Endothelial cell of umbilical vein (primary cell): Measurements from ENCODE around the gene C16orf89. TPM values are rescaled to one million over a fixed set of nuclear protein-coding genes. Genes with fewer than 3 reads are reported as not detected.

Experiments used
- BruUV-seq: library from RNA; stranded (reverse); fragments of 400-500 nt; replicated peaks from 2 replicates; lab custom pipeline; 2021; lab: Mats Ljungman, UMichigan
- CTCF ChIA-PET: fragments of 300-600, 350-600 bp; sonication (Branson Sonifier 250); formaldehyde crosslinking; loops from one replicate; lab custom pipeline; 2021; ENCODE audit warnings: antibody characterized with exemption, inconsistent platforms; lab: Charles Lee
- POLR2A ChIA-PET: fragments of 300-600, 350-600 bp; sonication (Branson Sonifier 250); formaldehyde crosslinking; loops from one replicate; lab custom pipeline; 2021; ENCODE audit warnings: antibody characterized with exemption, inconsistent platforms; lab: Charles Lee
- DNase-seq: peaks from one replicate; pipeline ENCODE4 v3.0.0-alpha.2; 2011; ENCODE audit warnings: low read depth, low spot score
- FAIRE-seq: peaks from 2 replicates; lab custom pipeline; 2011; peaks lifted over from hg19 to GRCh38; lab: Jason Lieb, UNC
- H2AFZ ChIP-seq: 2 replicates; pipeline ENCODE4 v1.6.0; 2012; ENCODE audit warnings: low read depth, low read length, control low read depth, inconsistent platforms
- H3K27ac ChIP-seq: 2 replicates; pipeline ENCODE4 v1.5.1; 2011; ENCODE audit warnings: low read depth, mild to moderate bottlenecking, control low read depth, low read length, moderate library complexity; ENCODE audit not compliant: insufficient read depth
- H3K27me3 ChIP-seq, 2 experiments: 2 replicates each; pipeline versions ENCODE4 v1.6.0 to v1.6.1; 2011; ENCODE audit warnings: low read length in 2 of 2, mixed read lengths in 1 of 2; ENCODE audit not compliant: control insufficient read depth in 2 of 2, insufficient read depth in 2 of 2
- H3K36me3 ChIP-seq, 2 experiments: 2 replicates in 1 of 2; 3 replicates in 1 of 2; pipeline ENCODE4 v1.5.1; 2011; ENCODE audit warnings: low read length in 2 of 2, mild to moderate bottlenecking in 1 of 2, moderate library complexity in 1 of 2; ENCODE audit not compliant: control insufficient read depth in 2 of 2, insufficient read depth in 2 of 2; ENCODE audit errors: extremely low read depth in 1 of 2
- H3K4me1 ChIP-seq: 3 replicates; pipeline ENCODE4 v1.5.1; 2011; ENCODE audit warnings: mild to moderate bottlenecking, low read length; ENCODE audit not compliant: control insufficient read depth, insufficient read depth; ENCODE audit errors: extremely low read depth
- H3K4me2 ChIP-seq: 2 replicates; pipeline ENCODE4 v1.6.1; 2011; ENCODE audit warnings: low read length, control low read depth, mixed read lengths; ENCODE audit not compliant: insufficient read depth
- H3K4me3 ChIP-seq, 3 experiments: fragments of 200-600 bp in 1 of 3; sonication (generic), shearing (Covaris generic) in 1 of 3; replicated peaks in 1 of 3; 2 replicates each; pipeline ENCODE4 v1.5.1; 2011 to 2016; ENCODE audit warnings: control low read depth in 3 of 3, low read length in 3 of 3, mild to moderate bottlenecking in 2 of 3, inconsistent platforms in 1 of 3, low read depth in 1 of 3, moderate library complexity in 1 of 3; ENCODE audit not compliant: insufficient read depth in 1 of 3
- H3K79me2 ChIP-seq: 2 replicates; pipeline ENCODE4 v1.6.0; 2012; ENCODE audit warnings: low read length, inconsistent platforms; ENCODE audit not compliant: control insufficient read depth, insufficient read depth
- H3K9ac ChIP-seq: replicated peaks from 2 replicates; pipeline ENCODE3; 2011; ENCODE audit warnings: low read length, control low read depth; ENCODE audit not compliant: insufficient read depth; ENCODE audit errors: extremely low read depth
- H3K9me1 ChIP-seq: replicated peaks from 3 replicates; pipeline ENCODE4 v1.6.0; 2011; ENCODE audit warnings: mild to moderate bottlenecking, low read length; ENCODE audit not compliant: control insufficient read depth, insufficient read depth; ENCODE audit errors: extremely low read depth
- H3K9me3 ChIP-seq: replicated peaks from 2 replicates; pipeline ENCODE4 v1.5.1; 2012; ENCODE audit warnings: low read length, inconsistent platforms; ENCODE audit not compliant: control insufficient read depth, insufficient read depth
- H4K20me1 ChIP-seq: replicated peaks from 2 replicates; pipeline ENCODE3; 2011; ENCODE audit warnings: mild to moderate bottlenecking, low read length; ENCODE audit not compliant: control insufficient read depth, insufficient read depth; ENCODE audit errors: extremely low read depth
- CTCF ChIP-seq, 2 donors: IDR thresholded peaks; 1 replicate in 1 of 2; 2 replicates in 1 of 2; pipeline ENCODE4 v1.5.1; 2011; ENCODE audit warnings: low read length in 2 of 2, mild to moderate bottlenecking in 2 of 2, moderate library complexity in 2 of 2, control low read depth in 1 of 2, inconsistent platforms in 1 of 2, low read depth in 1 of 2; ENCODE audit not compliant: insufficient read depth in 1 of 2; ENCODE audit errors: extremely low read depth in 1 of 2
- EZH2 ChIP-seq: IDR thresholded peaks from 2 replicates; pipeline ENCODE4 v1.6.1; 2012; ENCODE audit warnings: borderline replicate concordance, low read depth, mild to moderate bottlenecking, moderate library complexity, low read length, inconsistent platforms; ENCODE audit not compliant: severe bottlenecking
- FOS ChIP-seq: IDR thresholded peaks from 2 replicates; pipeline ENCODE4 v1.6.1; 2011; ENCODE audit warnings: mild to moderate bottlenecking, low read length, moderate library complexity, borderline replicate concordance; ENCODE audit not compliant: insufficient read depth
- GATA2 ChIP-seq: IDR thresholded peaks from 2 replicates; pipeline ENCODE4 v1.7.0; 2011; ENCODE audit warnings: low read depth, mild to moderate bottlenecking, moderate library complexity, mixed read lengths, low read length; ENCODE audit not compliant: insufficient read length, insufficient read depth
- JUN ChIP-seq: IDR thresholded peaks from 2 replicates; pipeline ENCODE4 v1.6.1; 2011; ENCODE audit warnings: borderline replicate concordance, low read depth; ENCODE audit not compliant: insufficient read length, insufficient read depth
- MYC ChIP-seq: IDR thresholded peaks from one replicate; pipeline ENCODE4 v1.6.1; 2011; ENCODE audit warnings: mild to moderate bottlenecking, low read depth, low read length
- POLR2A ChIP-seq: IDR thresholded peaks from 2 replicates; pipeline ENCODE4 v1.6.1; 2012; ENCODE audit warnings: low read depth, mild to moderate bottlenecking, control low read depth, low read length
- POLR2AphosphoS5 ChIP-seq: IDR thresholded peaks from 2 replicates; pipeline ENCODE4 v1.6.1; 2012; ENCODE audit warnings: low read depth, mild to moderate bottlenecking, control low read depth, low read length, moderate library complexity; ENCODE audit not compliant: insufficient read depth
- dilution Hi-C: fragments of 300-500 bp; cut with MboI; formaldehyde crosslinking; loops from one replicate; pipeline ENCODE4 v1.15.0; 2019; ENCODE audit warnings: low sequenced_read_pairs; ENCODE audit not compliant: extremely low pct_ligation_motif_present
- intact Hi-C: fragments of 100-400 bp; cut with micrococcal nuclease; formaldehyde crosslinking; loops from one replicate; pipeline ENCODE4 v1.10.0; 2022
- polyA plus RNA-seq, 4 experiments: library from polyadenylated mRNA; depleted of rRNA in 3 of 4; stranded (reverse) in 3 of 4; unstranded in 1 of 4; fragments of >200 nt; gene quantifications; 2 replicates each; pipeline versions ENCODE4 v1.2.1 to v1.2.3, GENCODE V29; 2011 to 2012; ENCODE audit warnings: missing spikeins in 1 of 4
- total RNA-seq: library from RNA; stranded (reverse); gene quantifications from 2 replicates; pipeline ENCODE4 v1.2.3, GENCODE V29; 2021
- TF ChIP-seq, protein P1 (sequence below): IDR thresholded peaks from 2 replicates; pipeline ENCODE4 v1.6.1; 2011; ENCODE audit not compliant: insufficient read depth, insufficient read length

Gene C16orf89
- total and polyA plus RNA-seq, 2 donors (not counting 3 experiments of a cell fraction or from before 2014, with no cell fraction given): not detected

DNA sequence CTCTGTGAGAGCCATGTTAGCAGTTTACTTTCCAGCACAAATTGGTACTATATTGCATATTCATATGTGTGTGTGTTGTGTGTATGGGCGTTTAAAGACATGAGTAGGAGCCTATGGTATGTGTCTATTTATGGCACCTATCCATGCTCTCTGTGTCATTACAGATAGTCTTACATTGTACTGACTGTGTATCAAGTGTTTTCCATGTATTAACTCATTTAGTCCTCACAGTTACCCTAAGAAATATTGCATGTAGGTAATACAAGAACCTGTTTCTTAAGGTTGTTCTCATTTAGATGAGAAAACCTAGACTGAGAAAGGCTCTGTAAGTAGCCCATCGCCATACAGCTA, 7.5 kb upstream of the C16orf89 start:
- Histone ChIP-seq H3K4me2 (no peak overlapping the region), H4K20me1 (no peaks in the 10 kb centered on the region), H3K27ac (no peak overlapping the region), H3K4me1 (peaks cover 8% of the 10 kb centered on the region), H3K9me3 (no peaks in the 10 kb centered on the region), H3K27me3 (no peaks in the 10 kb centered on the region), H3K9me1 (no peaks in the 10 kb centered on the region), H3K36me3 (peaks cover 4 to 7% of the 10 kb centered on the region in 2 experiments), H3K79me2 (peaks cover 9% of the 10 kb centered on the region), H3K9ac (no peak overlapping the region), H2AFZ (no peak overlapping the region), H3K4me3 (no peak overlapping the region)
- FAIRE-seq: no peak
- CTCF ChIA-PET: interaction anchor here (0.6 to 3.2 kb wide), 2 partner anchors 11 to 12 kb away, joined by 3 to 12 read pairs; no protein-coding TSS in a partner anchor
- dilution Hi-C loops (no loop called here), intact Hi-C loops (no loop called here)
- no TSS peak for BruUV-seq
- POLR2A ChIA-PET: no interaction called here
- DNase-seq: no peak
- TF ChIP-seq POLR2AphosphoS5 (no peak), EZH2 (no peak), POLR2A (no peak), MYC (no peak), CTCF (IDR thresholded peaks at IDR 0.05; ENCODE audit: extremely low read depth in 1 of 2, insufficient read depth in 1 of 2, low read depth in 1 of 2, low read length in 2 of 2) (no peak), GATA2 (no peak), FOS (no peak), JUN (no peak)
- TF ChIP-seq, protein P1, sequence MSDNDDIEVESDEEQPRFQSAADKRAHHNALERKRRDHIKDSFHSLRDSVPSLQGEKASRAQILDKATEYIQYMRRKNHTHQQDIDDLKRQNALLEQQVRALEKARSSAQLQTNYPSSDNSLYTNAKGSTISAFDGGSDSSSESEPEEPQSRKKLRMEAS: no peak
